SW 1271 (cell line): Measurements from ENCODE around the gene PFKFB4.

Source experiments
- DNase-seq, 2 experiments: peaks; one replicate each; lab custom pipeline; 2025; lab: John Stamatoyannopoulos, UW

PFKFB4 gene

DNA sequence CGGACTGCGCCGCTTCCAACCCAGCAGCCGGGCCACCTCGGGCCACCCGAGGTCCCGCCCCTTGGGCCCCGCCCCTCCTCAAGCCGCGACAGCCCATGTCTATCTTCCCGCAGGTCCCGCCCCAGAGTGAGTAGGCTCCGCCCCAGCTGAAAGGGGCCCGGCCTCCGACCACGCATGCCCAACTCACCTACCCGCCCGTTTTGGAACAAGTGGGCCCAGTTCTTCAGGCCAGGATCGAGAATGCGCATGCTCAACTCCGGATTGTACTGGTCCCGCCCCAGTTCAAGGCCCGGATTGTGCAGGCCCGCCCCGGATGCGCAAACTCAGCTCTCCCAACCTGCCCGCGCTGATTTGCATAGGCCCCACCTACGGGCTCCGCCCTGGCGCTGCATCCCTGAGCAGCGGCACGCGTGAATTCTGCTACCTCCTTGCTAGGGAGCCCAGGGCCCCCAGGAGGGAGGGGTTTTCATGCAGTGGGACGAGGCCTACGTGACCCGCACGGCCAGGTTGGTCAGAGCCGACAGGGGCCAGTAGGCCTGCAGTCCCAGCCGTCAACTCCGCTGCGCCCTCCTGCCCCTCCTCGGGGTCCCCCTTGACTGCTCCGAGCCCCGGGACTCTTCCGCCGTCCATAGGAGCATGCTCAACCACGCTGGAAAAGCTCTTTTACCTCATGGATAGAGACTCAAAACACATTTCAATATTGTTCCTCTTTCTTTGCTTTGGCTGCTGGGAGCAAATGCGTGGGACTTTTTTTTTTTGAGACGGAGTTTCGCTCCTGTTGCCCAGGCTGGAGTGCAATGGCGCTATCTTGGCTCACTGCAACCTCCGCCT is at the start of gene PFKFB4:
Gene PFKFB4, minus strand, starts transcription at position 8 of the 831 bp plus-strand sequence. CDS start 26 bp downstream, outside the sequence.
- peak; percentile 81 to 95 for DNase-seq

DNA sequence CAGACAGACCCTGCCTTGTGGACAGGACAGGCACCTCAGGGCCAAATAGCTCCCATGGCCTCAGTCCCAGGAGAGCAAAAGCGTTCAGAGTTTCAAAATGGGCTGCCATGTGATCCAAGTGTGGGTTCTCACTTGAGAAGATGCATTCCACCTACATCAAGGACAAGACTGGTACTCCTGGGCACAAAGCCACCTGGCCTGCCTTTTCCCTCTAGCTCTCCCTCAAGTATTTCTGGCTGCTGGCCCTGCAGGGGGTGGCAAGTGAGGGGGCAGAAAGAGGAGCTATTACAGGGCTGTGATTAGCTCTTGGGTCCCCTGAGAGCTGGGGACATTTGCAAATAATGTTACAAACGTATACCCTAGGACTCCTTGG is 45.0 kb upstream of the PFKFB4 start:
- no peak for DNase-seq

GRCh38 chr3:48600711-48601621 is 44.4 kb upstream of the PFKFB4 start:
- no peak for DNase-seq

DNA sequence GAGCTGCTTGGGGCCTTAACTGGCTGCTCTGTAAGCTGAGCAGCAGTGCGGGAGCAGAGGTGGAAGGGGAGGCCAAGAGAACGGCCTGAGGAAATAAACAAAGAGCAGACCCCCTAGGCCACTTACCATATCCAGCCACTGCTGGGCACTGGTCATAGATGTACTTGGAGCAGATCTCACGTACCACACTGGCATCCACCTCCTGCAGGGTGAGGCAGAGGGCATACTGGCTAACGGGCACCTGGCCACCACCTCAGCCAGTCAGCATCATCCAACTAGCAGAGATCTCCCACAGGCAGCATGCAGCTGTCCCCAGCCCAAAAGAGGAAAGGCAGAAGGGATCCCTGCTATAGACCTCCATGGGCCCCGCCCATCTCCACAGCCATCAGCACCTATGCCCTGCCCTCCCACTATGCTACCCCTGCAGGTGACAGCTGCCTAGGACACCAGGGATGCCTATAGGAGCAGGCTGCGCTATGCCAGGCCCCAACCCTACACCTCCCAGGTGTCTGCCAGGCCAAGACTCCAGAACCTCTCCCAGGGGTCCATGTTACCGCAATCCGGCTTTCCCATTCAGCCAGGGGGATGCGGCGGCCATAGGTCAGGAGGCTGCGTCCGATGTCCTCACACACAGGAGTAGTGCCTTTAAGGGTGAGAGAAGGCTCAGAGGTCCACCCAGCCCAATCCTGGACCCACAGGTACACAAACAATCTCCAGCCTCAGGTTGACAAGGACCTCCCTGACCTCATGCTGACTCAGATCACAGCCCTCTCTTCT is 43.1 kb upstream of the PFKFB4 start:
- no peak for DNase-seq

DNA sequence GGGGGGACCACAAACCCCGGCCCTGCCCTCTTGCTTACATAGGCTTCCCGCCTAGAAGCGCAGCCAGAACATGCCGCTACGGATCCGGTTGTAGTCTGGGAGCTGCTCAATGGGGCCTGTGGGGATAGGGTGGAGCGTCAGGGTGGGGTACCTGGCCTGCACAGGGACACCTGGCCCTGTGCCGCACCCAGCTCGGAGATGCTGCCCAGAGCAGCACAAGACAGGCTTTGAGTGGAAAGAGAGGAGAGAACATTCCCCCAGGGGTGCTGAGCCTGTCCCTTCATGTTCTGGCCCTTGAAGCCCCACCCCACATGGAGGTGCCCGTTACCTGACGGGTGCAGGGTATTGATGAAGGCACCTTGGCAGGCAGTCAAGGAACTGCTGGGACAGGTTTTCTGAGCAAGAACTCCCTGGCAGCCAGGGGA is 42.5 kb upstream of the PFKFB4 start:
- no peak for DNase-seq

- DNase-seq = peak in 1 of 2 experiments; percentile 31
Measured at GRCh38 chr3:48598323-48599076, 41.9 kb upstream of the PFKFB4 start.

DNA sequence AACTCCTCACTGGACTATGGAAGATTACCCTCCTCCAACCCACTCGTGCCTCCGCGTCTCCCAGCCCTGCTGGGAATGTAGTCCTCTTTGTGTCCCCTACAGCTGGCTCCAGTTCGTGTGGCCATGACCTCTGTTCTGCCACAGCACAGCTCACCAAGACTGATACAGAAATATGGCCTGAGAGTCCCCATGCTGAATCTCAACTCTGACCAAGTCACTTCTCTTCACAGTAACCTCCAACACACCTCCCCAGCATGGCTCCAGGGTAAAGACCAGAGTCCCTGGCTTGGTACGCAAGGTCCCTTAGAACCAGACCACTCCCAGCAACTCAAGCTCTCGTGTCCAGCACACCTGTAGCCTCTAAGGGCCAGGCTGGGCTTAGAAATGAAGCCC is 40.8 kb upstream of the PFKFB4 start:
- no peak for DNase-seq

GRCh38 chr3:48596676-48597407 is 40.2 kb upstream of the PFKFB4 start:
- no peak for DNase-seq

- no peak for DNase-seq
Measured at GRCh38 chr3:48596157-48596556, 39.6 kb upstream of the PFKFB4 start.

GRCh38 chr3:48595526-48596121 is 39.0 kb upstream of the PFKFB4 start:
- peak; percentile 62 to 65 for DNase-seq

DNA sequence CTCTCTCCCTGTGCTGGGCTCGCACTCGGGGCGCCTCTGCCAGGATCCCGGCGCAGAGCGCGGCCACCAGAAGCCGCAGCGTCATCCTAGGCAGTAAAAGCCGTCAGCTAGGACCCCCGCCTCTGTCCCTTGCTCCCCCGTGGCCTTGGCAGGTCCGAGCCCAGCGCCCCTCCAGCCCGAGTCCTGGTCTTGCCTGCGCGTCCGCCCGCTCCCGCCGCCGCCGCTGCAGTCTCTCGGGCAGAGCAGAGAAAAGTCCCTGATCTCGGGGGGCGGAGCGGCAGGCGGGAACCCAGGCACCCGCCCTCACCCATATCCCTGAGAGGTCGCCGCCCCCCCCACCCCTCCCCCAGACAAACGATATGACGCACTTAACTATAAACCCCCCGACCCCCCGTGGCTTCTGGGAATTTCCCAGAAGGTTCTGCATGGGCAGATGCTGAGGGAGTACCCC is 38.5 kb upstream of the PFKFB4 start, which contains the start of gene COL7A1:
Gene COL7A1, minus strand, starts transcription at position 255 of the 451 bp plus-strand sequence. Its CDS starts 170 bp downstream, at position 85.
- DNase-seq = no peak

DNA sequence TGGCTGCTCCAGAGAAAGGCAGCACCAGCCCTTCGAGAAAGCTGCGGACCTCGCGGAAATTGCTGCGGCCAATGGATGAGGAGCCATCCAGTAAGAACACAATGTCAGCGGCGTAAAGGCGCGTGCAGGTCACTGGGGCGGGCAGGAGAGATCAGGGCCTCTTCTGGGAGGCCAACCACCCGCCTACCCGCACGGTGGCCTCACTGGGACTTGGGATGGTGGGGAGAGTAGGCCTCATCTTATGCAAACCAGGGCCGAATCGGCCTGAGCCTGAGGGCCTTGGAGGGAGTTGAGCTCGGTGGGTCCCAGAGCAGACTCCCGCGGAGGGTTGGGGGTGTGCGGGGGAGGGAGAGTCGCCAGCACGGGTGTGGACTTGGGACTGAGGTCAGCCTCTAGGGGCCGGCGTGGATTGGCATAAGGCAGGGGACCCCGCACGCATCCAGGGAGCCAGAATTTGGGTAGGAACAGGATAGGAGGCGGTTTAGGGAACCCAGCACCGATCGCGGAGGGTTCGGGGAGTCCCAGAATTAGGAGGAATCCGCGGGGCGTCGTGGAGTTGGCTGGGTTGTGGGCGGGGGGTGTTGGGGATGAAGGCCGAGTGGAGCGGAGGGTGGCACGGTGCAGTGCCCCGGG is 37.9 kb upstream of the PFKFB4 start:
- no peak for DNase-seq

GRCh38 chr3:48593337-48593736 is 36.7 kb upstream of the PFKFB4 start:
- no peak for DNase-seq

DNA sequence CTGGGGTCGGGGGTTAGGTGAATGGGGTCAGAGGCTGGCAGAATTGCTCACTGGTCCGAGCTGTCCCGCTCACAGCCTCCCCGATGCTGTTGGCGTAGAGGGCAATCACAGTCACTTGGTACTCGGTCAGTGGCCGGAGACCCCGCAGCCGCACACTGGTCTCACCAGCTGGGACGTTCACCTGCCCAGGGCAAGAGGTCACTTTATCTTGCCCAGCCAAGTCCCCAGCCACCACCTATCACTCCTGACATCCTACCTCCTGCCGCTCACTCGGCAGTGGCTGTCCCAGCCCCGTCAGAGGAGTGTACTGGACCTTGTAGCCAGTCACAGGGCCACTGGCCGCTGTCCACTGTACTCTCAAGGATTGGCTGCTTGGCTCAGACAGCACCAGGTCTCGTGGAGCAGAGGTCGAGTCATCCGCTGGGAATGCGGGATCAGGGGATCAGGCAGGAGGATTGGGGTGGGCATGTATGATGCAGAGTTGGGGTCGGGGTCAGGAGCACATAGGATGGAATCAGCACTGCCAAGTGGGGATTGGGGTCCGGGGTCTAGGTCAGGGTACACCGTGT is 36.0 kb upstream of the PFKFB4 start:
- DNase-seq = no peak

DNA sequence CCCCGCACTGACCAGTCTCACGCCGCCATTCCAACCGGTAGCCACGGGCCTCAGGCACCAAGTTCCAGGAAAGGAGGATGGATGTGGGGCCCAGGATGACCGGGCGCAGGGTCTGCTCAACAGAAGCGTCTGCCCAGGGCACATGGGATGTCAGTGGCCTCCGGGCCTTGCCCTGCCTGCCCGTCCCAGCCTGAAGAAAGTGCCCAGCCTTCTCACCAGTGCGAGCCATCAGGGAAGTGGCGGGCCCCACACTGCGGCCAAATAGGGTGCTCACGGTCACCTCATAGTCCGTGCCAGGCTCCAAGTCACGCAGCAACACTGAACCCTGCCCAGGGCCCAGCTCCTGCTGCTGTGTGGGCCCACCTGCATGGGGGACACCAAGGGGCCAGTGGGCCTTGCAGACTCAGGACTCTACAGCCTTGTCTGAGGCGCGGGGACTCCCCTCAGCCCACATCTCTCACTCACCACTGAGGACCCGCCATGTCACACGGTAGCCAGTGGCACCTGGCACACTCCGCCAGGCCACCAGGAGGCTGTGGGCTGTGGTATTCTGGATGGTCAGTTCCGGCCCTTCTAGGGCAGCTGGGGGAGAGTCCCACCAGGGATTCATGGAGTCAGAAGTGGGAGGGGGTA is 35.4 kb upstream of the PFKFB4 start:
- DNase-seq = no peak

- no peak for DNase-seq
Measured at GRCh38 chr3:48591436-48591835, 34.8 kb upstream of the PFKFB4 start.

GRCh38 chr3:48588230-48588629 is 31.6 kb upstream of the PFKFB4 start:
- DNase-seq = no peak

DNA sequence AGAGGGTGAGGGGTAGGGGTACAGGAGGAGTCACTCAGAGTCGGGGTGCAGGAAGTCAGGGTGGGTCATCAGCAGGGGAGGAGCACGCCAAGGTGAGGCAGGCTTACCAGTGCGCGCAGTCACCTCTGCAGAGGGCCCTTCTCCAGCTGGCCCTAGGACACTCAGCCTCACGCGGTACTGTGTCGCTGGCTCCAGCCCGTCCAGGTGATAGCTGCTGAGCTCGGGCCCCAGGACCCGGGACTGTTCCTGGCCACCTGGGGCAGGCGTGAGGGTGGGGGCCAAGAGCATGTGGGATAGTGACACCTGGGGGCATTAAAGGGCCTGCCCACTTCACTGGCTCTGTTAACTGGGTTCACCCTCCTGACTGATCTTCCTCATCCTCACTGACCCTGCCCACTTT is 31.1 kb upstream of the PFKFB4 start:
- DNase-seq = no peak

GRCh38 chr3:48585411-48585810 is 28.8 kb upstream of the PFKFB4 start:
- no peak for DNase-seq
